AG10803 (cell line): ENCODE measurements around the gene CLIC1.

Experiments used
- DNase-seq: peaks from one replicate; pipeline ENCODE4 v3.0.0; 2010; ENCODE audit warnings: low read depth
- H3K4me3 ChIP-seq: 2 replicates; pipeline ENCODE4 v1.5.1; 2011; ENCODE audit warnings: mild to moderate bottlenecking, low read length, control low read depth
- TF ChIP-seq, protein P1 (sequence below): conservative IDR thresholded peaks from 2 replicates; pipeline ENCODE4 v1.5.1; 2011; ENCODE audit warnings: mild to moderate bottlenecking, low read length, control low read depth, inconsistent platforms

The CLIC1 gene

DNA sequence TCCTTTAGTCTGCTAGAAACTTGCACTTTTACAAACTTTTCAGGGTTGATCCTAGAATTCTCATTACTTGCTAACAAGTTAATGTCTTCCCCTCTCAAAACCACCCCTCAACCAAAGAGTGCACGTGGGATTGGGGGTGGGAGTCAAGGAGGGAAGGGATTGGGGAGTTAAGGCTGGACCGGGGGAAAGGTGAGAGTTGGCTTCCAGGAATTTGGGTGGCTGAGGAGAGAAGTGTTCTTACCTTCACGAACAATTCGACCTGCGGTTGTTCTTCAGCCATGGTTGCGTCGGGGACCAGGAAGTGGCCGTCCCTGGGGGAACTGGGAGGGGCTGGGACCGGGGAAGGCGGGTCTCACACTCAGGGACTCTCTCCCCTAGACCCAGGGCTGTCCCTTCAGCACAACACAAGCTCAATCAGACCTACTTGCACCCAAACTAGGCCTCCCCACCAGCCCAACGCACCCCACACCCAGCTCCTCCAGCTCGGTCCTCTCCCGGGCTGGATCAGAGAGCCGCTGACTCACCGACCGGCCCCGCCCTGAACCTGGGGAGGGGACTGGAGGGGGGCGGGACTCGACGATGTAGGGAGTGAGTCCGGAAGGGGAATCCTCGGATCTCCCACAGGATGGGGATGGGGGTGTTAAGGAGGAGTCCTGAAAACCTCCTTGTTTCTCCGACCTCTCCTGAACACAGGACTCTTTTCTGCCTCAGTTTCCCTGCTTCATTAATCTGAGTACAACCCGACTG, at the start of gene CLIC1:
TSS of gene CLIC1 (minus strand) at position 510 of the 747 bp plus-strand sequence. CDS start at position 280, 230 bp downstream.
- DNase-seq = peak; percentile 71
- peak within 1 kb of the TSS; percentile 99 for H3K4me3 ChIP-seq

DNA sequence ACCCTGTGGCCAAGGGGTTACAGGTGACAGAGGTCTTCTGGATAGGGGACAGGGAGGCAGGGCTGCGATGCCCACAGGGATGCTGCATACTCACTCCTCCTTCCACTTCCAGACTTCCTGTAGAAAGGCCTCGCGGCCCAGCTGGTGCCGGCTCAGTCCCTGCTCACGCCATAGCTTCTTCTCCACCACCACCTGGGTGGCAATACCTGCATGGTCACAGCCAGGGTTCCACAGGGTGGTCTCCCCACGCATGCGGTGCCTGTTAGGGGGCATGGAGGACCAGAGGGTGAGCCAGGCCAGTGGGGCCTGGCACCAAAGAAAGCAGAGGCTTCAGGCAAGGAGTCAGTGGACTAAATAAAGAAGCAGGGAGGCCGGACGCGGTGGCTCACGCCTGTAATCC, 49.1 kb upstream of the CLIC1 start:
- H3K4me3 ChIP-seq = no peak overlapping the region
- DNase-seq = no peak
- TF ChIP-seq, protein P1, sequence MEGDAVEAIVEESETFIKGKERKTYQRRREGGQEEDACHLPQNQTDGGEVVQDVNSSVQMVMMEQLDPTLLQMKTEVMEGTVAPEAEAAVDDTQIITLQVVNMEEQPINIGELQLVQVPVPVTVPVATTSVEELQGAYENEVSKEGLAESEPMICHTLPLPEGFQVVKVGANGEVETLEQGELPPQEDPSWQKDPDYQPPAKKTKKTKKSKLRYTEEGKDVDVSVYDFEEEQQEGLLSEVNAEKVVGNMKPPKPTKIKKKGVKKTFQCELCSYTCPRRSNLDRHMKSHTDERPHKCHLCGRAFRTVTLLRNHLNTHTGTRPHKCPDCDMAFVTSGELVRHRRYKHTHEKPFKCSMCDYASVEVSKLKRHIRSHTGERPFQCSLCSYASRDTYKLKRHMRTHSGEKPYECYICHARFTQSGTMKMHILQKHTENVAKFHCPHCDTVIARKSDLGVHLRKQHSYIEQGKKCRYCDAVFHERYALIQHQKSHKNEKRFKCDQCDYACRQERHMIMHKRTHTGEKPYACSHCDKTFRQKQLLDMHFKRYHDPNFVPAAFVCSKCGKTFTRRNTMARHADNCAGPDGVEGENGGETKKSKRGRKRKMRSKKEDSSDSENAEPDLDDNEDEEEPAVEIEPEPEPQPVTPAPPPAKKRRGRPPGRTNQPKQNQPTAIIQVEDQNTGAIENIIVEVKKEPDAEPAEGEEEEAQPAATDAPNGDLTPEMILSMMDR = no peak

More for the DNA sequence above, at the start of gene CLIC1:
- TF ChIP-seq, protein P1 = no peak

DNA sequence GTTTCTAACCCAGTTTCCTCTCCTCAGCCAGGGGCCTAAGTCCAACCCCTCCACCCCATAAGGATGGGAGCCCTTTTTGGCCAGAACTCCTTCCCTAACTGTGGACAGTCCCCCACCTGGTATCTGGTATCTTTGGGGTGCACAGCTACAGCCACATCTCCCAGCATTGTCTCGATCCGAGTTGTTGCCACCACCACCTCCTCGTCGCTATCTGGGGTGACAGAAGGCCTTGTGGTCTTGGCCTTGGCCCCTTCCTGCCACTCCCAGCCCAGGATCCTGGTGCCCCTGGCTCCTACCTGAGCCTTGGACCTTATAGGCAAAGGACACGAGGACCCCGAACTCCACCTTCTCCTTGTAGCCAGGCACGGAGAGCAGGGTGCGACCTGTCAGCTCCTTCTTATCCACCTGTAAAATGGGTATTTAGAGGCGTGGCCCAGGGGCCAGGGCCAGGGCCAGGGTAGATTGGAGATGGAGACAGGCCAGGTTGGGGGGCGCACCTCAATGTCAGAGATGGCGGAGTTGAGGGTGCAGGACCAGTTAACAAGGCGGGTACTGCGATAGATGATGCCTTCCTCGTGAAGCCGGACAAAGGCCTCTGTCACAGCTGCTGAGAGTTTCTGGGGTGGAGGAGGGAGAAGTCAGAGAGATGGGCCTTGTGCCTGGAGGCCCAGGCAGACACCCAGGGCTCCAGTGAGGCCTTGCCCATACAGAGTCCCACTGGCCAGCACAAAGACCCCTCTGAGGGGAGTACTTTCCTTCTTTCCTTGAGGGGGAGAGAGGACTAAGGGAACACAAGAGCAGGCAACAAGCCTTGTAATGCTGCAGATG, 48.0 kb upstream of the CLIC1 start:
- DNase-seq = no peak
- TF ChIP-seq, protein P1 = no peak
- no peak overlapping the region for H3K4me3 ChIP-seq

DNA sequence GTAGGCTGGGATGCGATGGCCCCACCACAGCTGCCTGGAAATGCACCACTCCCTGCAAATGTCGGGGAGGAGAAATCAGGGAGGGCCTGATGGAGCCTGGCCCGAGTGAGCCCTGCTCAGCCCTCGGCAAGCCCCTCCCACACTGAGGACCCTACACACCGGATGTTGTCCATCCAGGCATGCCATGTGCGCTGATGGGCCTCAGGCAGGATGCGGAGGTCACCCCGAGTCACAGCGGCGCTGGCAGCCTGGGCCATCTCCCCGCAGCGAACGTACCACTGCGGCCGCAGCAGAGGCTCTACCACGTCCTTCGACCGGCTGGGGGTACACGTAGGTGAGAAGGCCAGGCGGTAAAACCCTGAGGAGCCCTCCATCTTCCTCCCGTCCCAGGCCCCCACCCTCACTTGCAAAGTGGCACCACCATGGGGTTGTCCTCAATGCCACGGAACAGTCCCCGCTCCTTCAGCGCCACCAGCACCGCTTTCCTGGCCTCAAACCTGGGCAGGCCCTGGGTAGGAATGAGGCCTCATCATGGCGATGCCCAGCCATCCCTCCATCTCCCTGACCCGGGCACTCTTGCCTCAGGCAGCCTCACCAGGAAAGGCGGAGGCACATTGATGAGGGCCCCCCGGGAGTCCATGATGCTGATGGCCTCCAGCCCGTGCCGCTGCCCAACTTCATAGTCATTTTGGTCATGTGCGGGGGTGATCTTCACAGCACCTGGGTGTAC, 46.0 kb upstream of the CLIC1 start:
- TF ChIP-seq, protein P1 = no peak
- no peak for DNase-seq
- no peak overlapping the region for H3K4me3 ChIP-seq

DNA sequence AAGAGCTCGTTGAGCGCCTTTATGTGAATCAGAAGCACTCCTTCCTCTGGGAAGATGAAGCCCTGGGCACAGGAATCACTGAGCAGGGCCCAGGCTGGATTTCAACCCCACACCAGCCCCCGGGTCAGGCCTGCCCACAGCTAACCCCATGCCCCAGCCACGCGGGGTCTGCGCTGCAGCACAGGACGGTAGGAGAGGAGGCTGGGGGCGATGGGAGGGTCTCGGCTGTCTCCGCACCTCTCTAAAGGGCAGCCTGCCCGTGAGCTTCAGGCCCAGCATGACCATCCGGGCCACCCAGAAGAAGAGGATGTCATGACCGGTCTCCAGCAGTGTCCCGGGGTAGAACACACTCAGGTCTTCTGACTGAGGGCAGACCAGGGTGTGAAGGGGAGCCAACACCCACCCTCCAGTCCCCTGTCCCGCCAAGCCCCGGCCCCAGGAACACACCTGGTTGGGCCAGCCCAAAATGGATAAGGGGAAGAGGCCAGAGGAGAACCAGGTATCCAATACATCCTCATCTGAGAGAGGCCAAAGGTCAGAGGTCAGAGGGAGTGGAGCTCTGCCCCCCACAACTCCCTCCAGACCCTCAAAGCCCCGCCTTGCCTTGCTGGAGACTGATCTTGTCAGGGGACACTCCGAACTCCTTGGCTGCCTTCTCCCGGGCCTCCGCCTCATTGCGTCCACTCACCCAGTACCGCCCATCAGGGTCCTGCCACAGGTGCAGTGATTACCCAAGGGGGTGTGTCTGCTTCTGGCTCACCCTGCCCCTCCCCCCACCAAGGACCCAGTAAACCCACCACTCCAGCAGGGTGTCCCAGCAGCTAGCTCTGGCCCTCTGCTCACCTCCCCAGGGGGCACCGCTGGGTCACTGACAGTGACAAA, 45.2 kb upstream of the CLIC1 start:
- TF ChIP-seq, protein P1 = no peak
- H3K4me3 ChIP-seq = no peak overlapping the region

DNA sequence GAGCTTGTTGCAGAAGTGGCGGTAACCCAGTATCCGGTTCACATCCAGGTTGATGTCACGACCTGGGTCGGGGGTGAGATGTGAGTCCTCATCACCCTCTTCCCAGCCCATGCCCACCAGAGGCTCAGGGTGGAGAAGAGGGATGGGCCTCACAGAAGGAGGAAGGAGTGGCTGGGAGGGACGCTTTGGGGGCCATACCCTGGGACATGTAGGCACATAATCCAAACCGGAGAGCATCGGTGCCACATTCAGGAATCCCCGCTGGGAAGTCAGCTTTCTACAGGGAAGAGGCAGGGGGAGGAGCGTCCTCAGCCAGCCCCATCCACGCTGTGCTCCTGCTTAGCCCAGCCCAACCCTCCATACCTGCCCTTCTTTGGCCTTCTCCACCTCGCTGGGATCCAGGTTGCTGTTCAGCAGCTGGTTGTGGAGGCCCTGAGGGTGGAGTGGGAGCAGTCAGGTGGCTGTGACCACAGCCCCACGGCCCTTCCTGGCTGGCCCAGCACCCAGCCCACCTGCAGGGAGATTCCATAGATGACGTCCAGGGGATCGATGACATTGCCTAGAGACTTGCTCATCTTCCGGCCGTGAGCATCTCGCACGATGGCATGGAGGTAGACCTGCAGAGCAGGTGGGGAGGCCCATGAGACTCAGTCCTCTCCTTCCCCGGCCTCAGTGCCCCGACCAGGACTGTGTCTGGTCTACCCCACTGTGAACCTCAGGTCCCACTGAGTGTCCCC, 44.3 kb upstream of the CLIC1 start:
- TF ChIP-seq, protein P1 = no peak
- no peak overlapping the region for H3K4me3 ChIP-seq
- DNase-seq = no peak

More for the DNA sequence above, 45.2 kb upstream of the CLIC1 start:
- DNase-seq = no peak
